Measurements from ENCODE around the gene DIAPH2.

Gene DIAPH2

GRCh38 chrX:97310373-97310772, 625.7 kb downstream of the DIAPH2 start:
- peak; percentile 33 for DNase-seq (ENCODE audit: low read depth, low spot score)
- Histone ChIP-seq H3K27me3 (ENCODE audit: control insufficient read depth, insufficient read depth, low read length) (no peaks in the 10 kb centered on the region), H3K9me3 (ENCODE audit: control insufficient read depth, insufficient read depth, low read length) (no peaks in the 10 kb centered on the region), H3K36me3 (ENCODE audit: control insufficient read depth, insufficient read depth, low read length) (no peaks in the 10 kb centered on the region), H3K4me1 (ENCODE audit: control insufficient read depth, insufficient read depth, low read length) (no peaks in the 10 kb centered on the region; the same call in 1 of the 2 replicates), H3K4me3 (ENCODE audit: low read length) (peak overlapping the region; percentile 47; the same call in 1 of the 2 replicates), H3K27ac (ENCODE audit: low read length) (no peak overlapping the region)
- WGBS (ENCODE audit: insufficient coverage, insufficient read length), result no CpG with 5 or more reads among the region's 8 CpGs

DNA sequence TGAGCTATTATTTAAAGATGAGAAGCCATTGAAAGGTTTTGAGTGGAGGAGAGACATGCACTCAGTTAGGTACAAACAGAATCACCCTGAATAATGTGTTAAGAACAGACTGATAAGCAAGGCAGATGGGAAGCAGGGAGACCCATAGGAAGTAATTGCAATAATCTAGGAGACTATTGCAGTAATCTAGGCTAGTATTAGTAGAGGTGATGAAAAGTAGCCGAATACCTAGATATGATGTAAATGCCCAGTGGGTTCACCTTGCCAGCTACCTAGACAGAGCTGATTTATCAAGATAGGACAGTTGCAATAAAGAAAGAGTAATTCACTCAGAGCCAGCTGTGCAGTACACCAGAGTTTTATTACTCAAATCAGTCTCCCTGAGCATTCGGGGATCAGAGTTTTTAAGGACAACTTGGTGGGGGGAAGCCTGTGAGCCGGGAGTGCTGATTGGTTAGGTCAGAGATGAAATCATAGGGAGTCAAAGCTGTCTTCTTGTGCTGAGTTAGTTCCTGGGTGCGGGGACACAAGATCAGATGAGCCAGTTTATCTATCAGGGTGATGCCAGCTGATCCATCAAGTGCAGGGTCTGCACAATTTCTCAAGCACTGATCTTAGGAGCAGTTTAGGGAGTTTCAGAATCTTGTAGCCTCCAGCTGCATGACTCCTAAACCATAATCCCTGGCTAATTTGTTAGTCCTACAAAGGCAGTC, 626.6 kb downstream of the DIAPH2 start:
- Histone ChIP-seq H3K27me3 (ENCODE audit: control insufficient read depth, insufficient read depth, low read length) (no peaks in the 10 kb centered on the region), H3K36me3 (ENCODE audit: control insufficient read depth, insufficient read depth, low read length) (no peaks in the 10 kb centered on the region), H3K9me3 (ENCODE audit: control insufficient read depth, insufficient read depth, low read length) (no peaks in the 10 kb centered on the region), H3K4me3 (ENCODE audit: low read length) (peak overlapping the region; percentile 47; the same call in 1 of the 2 replicates), H3K27ac (ENCODE audit: low read length) (no peak overlapping the region), H3K4me1 (ENCODE audit: control insufficient read depth, insufficient read depth, low read length) (no peaks in the 10 kb centered on the region; the same call in 1 of the 2 replicates)
- WGBS (ENCODE audit: insufficient coverage, insufficient read length), result no CpG with 5 or more reads among the region's 4 CpGs
- DNase-seq (ENCODE audit: low read depth, low spot score), result no peak

- WGBS (ENCODE audit: insufficient coverage, insufficient read length), result no CpG with 5 or more reads among the region's 1 CpG
- no peak for DNase-seq (ENCODE audit: low read depth, low spot score)
- Histone ChIP-seq H3K9me3 (ENCODE audit: control insufficient read depth, insufficient read depth, low read length) (no peaks in the 10 kb centered on the region), H3K4me3 (ENCODE audit: low read length) (no peak overlapping the region), H3K4me1 (ENCODE audit: control insufficient read depth, insufficient read depth, low read length) (no peaks in the 10 kb centered on the region; the same call in 1 of the 2 replicates), H3K27ac (ENCODE audit: low read length) (no peak overlapping the region), H3K27me3 (ENCODE audit: control insufficient read depth, insufficient read depth, low read length) (no peaks in the 10 kb centered on the region), H3K36me3 (ENCODE audit: control insufficient read depth, insufficient read depth, low read length) (no peaks in the 10 kb centered on the region)
Observed at GRCh38 chrX:97314345-97314744, 629.7 kb downstream of the DIAPH2 start.

DNA sequence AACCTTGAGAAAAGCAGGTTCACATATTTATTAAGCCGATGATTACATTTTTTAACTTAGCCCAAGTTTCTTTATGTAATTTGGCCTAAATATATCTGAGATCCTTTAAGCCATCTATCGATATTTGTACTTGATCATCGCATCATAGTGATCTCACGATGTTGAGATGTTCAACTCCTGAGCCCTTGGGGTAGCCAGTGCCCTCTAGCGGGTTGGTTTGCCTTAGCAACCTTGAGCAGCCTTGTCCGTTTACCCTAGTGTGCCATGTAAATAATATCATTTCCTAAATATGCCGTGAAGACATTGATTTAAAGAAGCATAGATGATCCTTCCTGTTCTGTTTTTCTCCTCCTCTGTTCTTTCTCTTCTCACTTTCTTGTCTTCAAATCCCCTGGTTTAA, 631.3 kb downstream of the DIAPH2 start:
- Histone ChIP-seq H3K4me3 (ENCODE audit: low read length) (no peak overlapping the region), H3K9me3 (ENCODE audit: control insufficient read depth, insufficient read depth, low read length) (no peaks in the 10 kb centered on the region), H3K27me3 (ENCODE audit: control insufficient read depth, insufficient read depth, low read length) (no peaks in the 10 kb centered on the region), H3K27ac (ENCODE audit: low read length) (no peak overlapping the region), H3K4me1 (ENCODE audit: control insufficient read depth, insufficient read depth, low read length) (no peaks in the 10 kb centered on the region), H3K36me3 (ENCODE audit: control insufficient read depth, insufficient read depth, low read length) (no peaks in the 10 kb centered on the region)
- no peak for DNase-seq (ENCODE audit: low read depth, low spot score)
- WGBS (ENCODE audit: insufficient coverage, insufficient read length), result no CpG with 5 or more reads among the region's 7 CpGs

GRCh38 chrX:97320305-97320704, 635.7 kb downstream of the DIAPH2 start:
- H3K9me3 ChIP-seq (ENCODE audit: control insufficient read depth, insufficient read depth, low read length), result no peaks in the 10 kb centered on the region
- no peak overlapping the region for H3K27ac ChIP-seq (ENCODE audit: low read length)
- DNase-seq (ENCODE audit: low read depth, low spot score), result no peak
- no CpG with 5 or more reads among the region's 11 CpGs for WGBS (ENCODE audit: insufficient coverage, insufficient read length)
- no peaks in the 10 kb centered on the region for H3K27me3 ChIP-seq (ENCODE audit: control insufficient read depth, insufficient read depth, low read length)
- no peaks in the 10 kb centered on the region for H3K4me1 ChIP-seq (ENCODE audit: control insufficient read depth, insufficient read depth, low read length)
- H3K36me3 ChIP-seq (ENCODE audit: control insufficient read depth, insufficient read depth, low read length), result no peaks in the 10 kb centered on the region
- H3K4me3 ChIP-seq (ENCODE audit: low read length), result no peak overlapping the region

DNA sequence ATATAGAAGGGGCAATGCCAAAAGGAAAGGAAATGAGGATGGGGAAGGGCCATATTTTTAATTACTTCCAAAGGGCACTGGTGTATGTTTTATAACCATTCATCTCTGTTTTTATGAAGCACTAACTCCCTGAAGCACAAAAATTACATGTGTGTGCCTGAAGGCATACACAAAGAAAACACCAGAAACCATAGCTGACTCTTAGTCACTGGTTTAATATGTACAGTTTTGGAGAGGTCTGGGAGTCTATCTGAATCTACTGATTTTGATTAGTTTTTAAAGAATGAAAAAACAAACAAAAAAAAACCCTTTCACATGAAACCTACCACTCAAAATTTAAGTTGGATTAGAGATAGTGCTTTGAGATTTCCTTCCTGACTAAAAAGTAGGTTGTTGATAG, 637.8 kb downstream of the DIAPH2 start:
- Histone ChIP-seq H3K27me3 (ENCODE audit: control insufficient read depth, insufficient read depth, low read length) (no peaks in the 10 kb centered on the region), H3K36me3 (ENCODE audit: control insufficient read depth, insufficient read depth, low read length) (no peaks in the 10 kb centered on the region), H3K9me3 (ENCODE audit: control insufficient read depth, insufficient read depth, low read length) (no peaks in the 10 kb centered on the region), H3K27ac (ENCODE audit: low read length) (no peak overlapping the region), H3K4me3 (ENCODE audit: low read length) (no peak overlapping the region), H3K4me1 (ENCODE audit: control insufficient read depth, insufficient read depth, low read length) (no peaks in the 10 kb centered on the region)
- no peak for DNase-seq (ENCODE audit: low read depth, low spot score)

- WGBS (ENCODE audit: insufficient coverage, insufficient read length), result no CpG with 5 or more reads among the region's 2 CpGs
- Histone ChIP-seq H3K27me3 (ENCODE audit: control insufficient read depth, insufficient read depth, low read length) (no peaks in the 10 kb centered on the region), H3K4me3 (ENCODE audit: low read length) (no peak overlapping the region), H3K4me1 (ENCODE audit: control insufficient read depth, insufficient read depth, low read length) (no peaks in the 10 kb centered on the region), H3K9me3 (ENCODE audit: control insufficient read depth, insufficient read depth, low read length) (no peaks in the 10 kb centered on the region), H3K36me3 (ENCODE audit: control insufficient read depth, insufficient read depth, low read length) (no peaks in the 10 kb centered on the region), H3K27ac (ENCODE audit: low read length) (no peak overlapping the region)
- no peak for DNase-seq (ENCODE audit: low read depth, low spot score)
Observed at GRCh38 chrX:97326456-97326855, 641.8 kb downstream of the DIAPH2 start.

DNA sequence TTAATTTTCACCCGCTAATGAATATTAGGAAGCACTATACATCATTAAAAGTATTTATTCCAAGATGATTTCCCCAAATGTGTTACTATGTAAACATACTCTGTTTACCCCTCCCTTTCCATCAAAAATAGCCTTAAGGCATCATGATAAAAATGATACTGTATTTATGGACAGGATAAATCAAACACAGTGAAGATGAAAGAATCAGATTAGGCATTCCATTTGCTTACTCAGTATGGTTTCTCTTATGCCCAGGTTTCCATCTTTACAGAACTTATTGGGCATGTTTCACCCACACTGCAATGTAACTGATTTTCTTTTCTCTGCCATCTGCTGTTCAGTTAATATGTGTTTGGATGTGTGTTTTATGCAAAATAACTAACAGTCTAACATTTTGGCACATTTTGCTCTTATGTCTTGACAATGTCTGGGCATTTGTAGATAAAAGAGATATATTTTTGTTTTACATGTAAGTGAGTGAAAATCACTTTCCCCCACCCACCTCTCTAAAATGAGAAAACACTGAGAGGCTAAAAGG, 644.3 kb downstream of the DIAPH2 start:
- no peak for DNase-seq (ENCODE audit: low read depth, low spot score)
- Histone ChIP-seq H3K27me3 (ENCODE audit: control insufficient read depth, insufficient read depth, low read length) (no peaks in the 10 kb centered on the region), H3K9me3 (ENCODE audit: control insufficient read depth, insufficient read depth, low read length) (no peaks in the 10 kb centered on the region), H3K4me3 (ENCODE audit: low read length) (no peak overlapping the region), H3K27ac (ENCODE audit: low read length) (no peak overlapping the region), H3K36me3 (ENCODE audit: control insufficient read depth, insufficient read depth, low read length) (no peaks in the 10 kb centered on the region), H3K4me1 (ENCODE audit: control insufficient read depth, insufficient read depth, low read length) (no peaks in the 10 kb centered on the region)
- no CpG with 5 or more reads among the region's 1 CpG for whole genome bisulfite sequencing (ENCODE audit: insufficient coverage, insufficient read length)

- Histone ChIP-seq H3K27me3 (ENCODE audit: control insufficient read depth, insufficient read depth, low read length) (no peaks in the 10 kb centered on the region), H3K27ac (ENCODE audit: low read length) (no peak overlapping the region), H3K36me3 (ENCODE audit: control insufficient read depth, insufficient read depth, low read length) (no peaks in the 10 kb centered on the region), H3K4me1 (ENCODE audit: control insufficient read depth, insufficient read depth, low read length) (no peaks in the 10 kb centered on the region), H3K4me3 (ENCODE audit: low read length) (no peak overlapping the region), H3K9me3 (ENCODE audit: control insufficient read depth, insufficient read depth, low read length) (no peaks in the 10 kb centered on the region)
- DNase-seq (ENCODE audit: low read depth, low spot score), result no peak
- no CpG with 5 or more reads among the region's 1 CpG for WGBS (ENCODE audit: insufficient coverage, insufficient read length)
Observed at GRCh38 chrX:97330151-97330550, 645.5 kb downstream of the DIAPH2 start.

- no CpG with 5 or more reads among the region's 3 CpGs for WGBS (ENCODE audit: insufficient coverage, insufficient read length)
- no peak overlapping the region for H3K27ac ChIP-seq (ENCODE audit: low read length)
- H3K4me1 ChIP-seq (ENCODE audit: control insufficient read depth, insufficient read depth, low read length), result no peaks in the 10 kb centered on the region
- H3K4me3 ChIP-seq (ENCODE audit: low read length), result no peak overlapping the region
- H3K36me3 ChIP-seq (ENCODE audit: control insufficient read depth, insufficient read depth, low read length), result no peaks in the 10 kb centered on the region
- no peak for DNase-seq (ENCODE audit: low read depth, low spot score)
- no peaks in the 10 kb centered on the region for H3K9me3 ChIP-seq (ENCODE audit: control insufficient read depth, insufficient read depth, low read length)
- H3K27me3 ChIP-seq (ENCODE audit: control insufficient read depth, insufficient read depth, low read length), result no peaks in the 10 kb centered on the region
Observed at GRCh38 chrX:97332963-97333362, 648.3 kb downstream of the DIAPH2 start.

DNA sequence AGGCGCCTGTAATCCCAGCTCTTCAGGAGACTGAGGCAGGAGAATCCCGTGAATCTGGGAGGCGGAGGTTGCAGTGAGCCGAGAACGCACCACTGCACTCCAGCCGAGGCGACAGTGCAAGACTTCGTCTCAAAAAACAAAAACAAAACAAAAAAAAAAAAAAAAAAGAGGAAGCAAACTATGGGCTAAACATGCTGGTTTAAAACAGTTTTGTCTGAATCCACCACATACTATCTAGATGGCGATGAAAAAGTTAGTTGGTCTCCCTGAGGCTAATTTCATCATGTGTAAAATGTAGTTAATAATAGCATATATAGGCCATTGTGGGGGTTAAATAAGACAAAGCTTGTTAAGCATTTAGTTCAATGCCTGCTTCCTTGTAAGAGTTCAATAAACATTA, 650.2 kb downstream of the DIAPH2 start:
- DNase-seq (ENCODE audit: low read depth, low spot score), result no peak
- Histone ChIP-seq H3K36me3 (ENCODE audit: control insufficient read depth, insufficient read depth, low read length) (no peaks in the 10 kb centered on the region), H3K27me3 (ENCODE audit: control insufficient read depth, insufficient read depth, low read length) (no peaks in the 10 kb centered on the region), H3K4me1 (ENCODE audit: control insufficient read depth, insufficient read depth, low read length) (no peaks in the 10 kb centered on the region), H3K9me3 (ENCODE audit: control insufficient read depth, insufficient read depth, low read length) (no peaks in the 10 kb centered on the region), H3K27ac (ENCODE audit: low read length) (no peak overlapping the region), H3K4me3 (ENCODE audit: low read length) (no peak overlapping the region)
- WGBS (ENCODE audit: insufficient coverage, insufficient read length), result no CpG with 5 or more reads among the region's 9 CpGs

All from iPS DF 6.9 (cell line).